Suppressor macrophage treated with lipopolysaccharide for 1 hour (primary cell): ENCODE data around the gene TAF1.
"Not testable (repeated sequence)": the region's sequence is repeated elsewhere in the genome, so short reads cannot be mapped to it uniquely, and the experiment has no call there.

Experiments
- DNase-seq, 3 donors: peaks; one replicate each; pipeline ENCODE4 v3.0.0-alpha.2; 2020 to 2022

The TAF1 gene

GRCh38 chrX:71365875-71366673 lies at the start of gene TAF1:
TSS of gene TAF1 (plus strand) at chrX:71366357. CDS start at chrX:71366375, 18 bp downstream.
- DNase-seq: peak; percentile 93 to 96 (median 94)

- not testable (repeated sequence) for DNase-seq
These were observed 49.2 kb upstream of the TAF1 start for GRCh38 chrX:71316959-71317358.

GRCh38 chrX:71320126-71320525 lies 46.0 kb upstream of the TAF1 start:
- DNase-seq: peak in 2 of 3 donors; percentile 3 to 15

- DNase-seq: no peak
These were observed 44.4 kb upstream of the TAF1 start for GRCh38 chrX:71321731-71322130.

GRCh38 chrX:71324452-71324851 lies 41.7 kb upstream of the TAF1 start:
- not testable (repeated sequence) for DNase-seq

- DNase-seq: no peak
These were observed 39.8 kb upstream of the TAF1 start for GRCh38 chrX:71326394-71326793.

- not testable (repeated sequence) for DNase-seq
These were observed 16.9 kb upstream of the TAF1 start for GRCh38 chrX:71349151-71349665.

GRCh38 chrX:71349867-71350266 lies 16.3 kb upstream of the TAF1 start:
- not testable (repeated sequence) for DNase-seq

- not testable (repeated sequence) for DNase-seq
These were observed 13.7 kb upstream of the TAF1 start for GRCh38 chrX:71352439-71352838.

GRCh38 chrX:71364221-71364620 lies 1.9 kb upstream of the TAF1 start:
- DNase-seq: no peak

GRCh38 chrX:71365356-71365874 lies 742 bp upstream of the TAF1 start:
- DNase-seq: no peak

GRCh38 chrX:71366674-71367256 lies 608 bp downstream of the TAF1 start:
- peak; percentile 13 to 39 (median 38) for DNase-seq

- DNase-seq: no peak
These were observed 1.2 kb downstream of the TAF1 start for GRCh38 chrX:71367396-71367795.

- no peak for DNase-seq
These were observed 6.2 kb downstream of the TAF1 start for GRCh38 chrX:71372388-71372787.

- DNase-seq: no peak
These were observed 12.6 kb downstream of the TAF1 start for GRCh38 chrX:71378732-71379131.

GRCh38 chrX:71391725-71392124 lies 25.6 kb downstream of the TAF1 start:
- DNase-seq: not testable (repeated sequence)

- DNase-seq: no peak
These were observed 27.8 kb downstream of the TAF1 start for GRCh38 chrX:71393919-71394318.

GRCh38 chrX:71396576-71396975 lies 30.4 kb downstream of the TAF1 start:
- no peak for DNase-seq

- no peak for DNase-seq
These were observed 34.6 kb downstream of the TAF1 start for GRCh38 chrX:71400710-71401109.

- not testable (repeated sequence) for DNase-seq
These were observed 50.1 kb downstream of the TAF1 start for GRCh38 chrX:71416260-71416659.

GRCh38 chrX:71420686-71421085 lies 54.5 kb downstream of the TAF1 start:
- DNase-seq: no peak

GRCh38 chrX:71432733-71433132 lies 66.6 kb downstream of the TAF1 start:
- DNase-seq: no peak

GRCh38 chrX:71438750-71439149 lies 72.6 kb downstream of the TAF1 start:
- DNase-seq: no peak

- peak in 1 of 3 donors; percentile 5 for DNase-seq
These were observed 73.3 kb downstream of the TAF1 start for GRCh38 chrX:71439420-71439819.
